ENCODE results near the gene KCNJ10.

Gene KCNJ10

DNA sequence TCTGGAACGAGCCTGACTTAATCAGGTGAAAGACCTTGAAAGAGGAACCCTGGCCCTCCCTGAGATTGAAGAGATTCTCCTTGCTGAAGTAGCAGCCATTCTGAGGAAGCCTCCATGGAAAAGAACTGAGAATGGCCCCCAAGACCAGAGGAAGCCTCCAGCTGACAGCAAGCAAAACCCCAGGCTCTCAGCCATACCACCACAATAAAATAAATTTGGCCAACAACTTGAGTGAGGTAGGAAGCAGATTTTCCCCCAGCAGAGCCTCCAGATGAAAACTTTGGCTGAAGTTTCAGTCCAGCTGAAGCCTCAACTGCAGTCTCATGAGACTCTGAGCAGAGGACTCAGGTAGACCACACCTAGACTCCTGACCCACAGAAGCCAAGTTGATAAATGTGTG lies 82.0 kb downstream of the KCNJ10 start:
- no peak for DNase-seq

DNA sequence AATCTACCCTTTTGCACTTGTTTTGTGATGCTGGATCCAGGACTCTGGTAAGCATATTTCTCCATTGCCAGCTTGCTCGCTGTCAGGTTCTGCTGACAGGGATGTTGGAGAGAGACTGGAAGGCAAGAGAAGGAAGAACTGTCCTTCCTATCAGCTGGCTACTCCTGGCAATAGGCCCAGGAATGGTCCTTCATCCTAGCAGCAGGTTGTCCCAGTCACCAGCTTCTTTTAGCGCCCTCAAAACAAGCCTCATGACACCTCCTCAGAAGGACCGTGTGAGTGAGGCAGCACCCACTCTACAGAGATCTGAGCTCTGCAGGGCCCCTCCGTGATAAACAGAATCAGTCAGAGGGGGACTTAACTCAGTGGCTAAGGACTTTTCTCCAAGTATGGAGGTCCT lies 82.8 kb downstream of the KCNJ10 start:
- no peak for DNase-seq

DNA sequence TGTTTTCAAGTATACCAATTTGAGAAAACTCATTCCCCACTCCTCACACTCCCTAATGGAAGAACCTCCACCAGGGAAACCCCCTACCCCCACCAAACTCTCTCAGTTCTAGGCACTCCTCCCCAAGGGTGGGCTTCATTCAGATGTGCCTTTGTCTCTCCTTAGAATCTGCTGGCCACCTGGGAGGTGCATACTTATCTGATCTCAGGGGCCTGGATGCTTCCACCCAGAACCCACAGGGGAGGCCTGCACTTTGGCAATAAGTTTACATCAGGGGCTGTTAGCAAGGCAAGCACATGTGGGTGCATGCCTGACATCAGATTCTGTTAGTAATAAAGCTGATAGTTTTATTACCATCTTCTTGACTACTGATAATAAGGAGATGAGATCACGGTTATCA lies 83.4 kb downstream of the KCNJ10 start:
- DNase-seq, result no peak

DNA sequence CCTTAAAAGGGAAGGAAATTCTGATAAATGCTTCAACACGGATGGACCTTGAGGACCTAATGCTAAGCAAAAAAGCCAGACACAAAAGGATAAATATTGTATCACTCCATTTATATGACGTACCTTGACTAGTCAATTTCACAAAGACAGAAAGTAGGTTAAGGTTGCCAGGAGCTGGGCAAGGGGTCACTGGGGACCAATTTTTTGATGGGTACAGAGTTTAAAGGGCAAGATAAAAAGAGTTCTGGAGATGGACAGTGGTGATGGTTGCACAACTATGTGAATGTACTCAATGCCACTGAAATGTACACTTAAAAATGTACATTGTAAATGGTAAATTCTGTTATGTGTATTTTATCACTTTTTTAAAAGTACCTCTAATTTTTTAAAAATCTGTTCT lies 83.9 kb downstream of the KCNJ10 start:
- no peak for DNase-seq

DNA sequence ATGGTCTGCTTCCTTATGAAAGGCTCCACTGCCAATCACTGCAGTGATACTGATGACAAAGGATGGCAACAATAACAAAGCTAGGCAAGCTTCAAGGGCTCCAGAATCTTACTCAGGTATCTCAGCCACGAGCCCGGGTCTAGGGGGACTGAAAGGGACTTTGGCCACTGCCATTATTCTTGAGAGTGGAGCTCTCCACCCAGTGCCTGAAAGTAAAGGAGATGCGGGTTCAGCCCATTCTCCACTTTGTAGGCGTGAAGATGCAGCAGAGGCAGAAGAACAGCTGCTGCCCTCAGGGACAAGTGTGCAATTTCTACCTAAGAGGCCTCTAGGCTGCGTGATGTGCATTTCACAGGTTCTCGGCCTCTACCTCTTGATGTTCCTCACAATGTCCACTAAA lies 84.5 kb downstream of the KCNJ10 start:
- DNase-seq, result no peak

DNA sequence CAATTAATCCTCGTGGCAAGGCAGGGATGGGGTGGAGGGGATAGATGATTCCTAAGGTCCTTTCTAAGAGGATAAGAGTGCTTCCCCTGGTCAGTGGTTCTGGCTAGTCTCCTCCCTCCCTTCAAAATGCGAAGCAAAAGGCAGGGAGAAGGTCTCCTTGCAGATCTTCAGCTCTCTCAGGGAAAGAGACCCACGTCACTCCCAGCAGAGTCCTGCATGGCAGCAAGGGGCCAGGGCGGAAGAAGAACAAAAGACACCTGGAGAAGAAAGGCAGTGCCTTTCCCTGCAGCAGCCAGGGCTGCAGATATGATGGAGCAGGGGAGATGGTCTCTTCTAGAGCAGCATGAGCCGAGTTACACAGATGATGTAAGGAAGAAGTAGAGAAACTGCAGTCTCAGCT lies 86.3 kb downstream of the KCNJ10 start:
- no peak for DNase-seq

DNA sequence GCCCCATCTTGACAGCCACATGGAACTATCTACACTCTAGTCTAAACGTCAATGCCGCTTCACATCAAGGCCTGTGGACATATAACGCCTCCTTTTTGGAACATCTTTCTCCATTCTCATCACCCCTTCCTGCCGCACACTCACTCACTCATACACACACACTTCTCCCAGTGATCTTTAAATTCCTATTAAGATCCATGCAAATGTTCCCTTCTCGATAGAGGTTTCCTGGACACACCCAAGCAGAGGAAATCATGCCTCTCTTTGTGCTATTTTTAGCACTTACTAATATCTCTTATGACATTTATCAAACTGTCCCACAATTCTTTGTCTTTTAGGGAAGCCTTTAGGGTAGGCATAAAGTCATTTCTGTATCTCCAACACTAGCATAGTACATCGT lies 87.7 kb downstream of the KCNJ10 start:
- DNase-seq, result no peak

DNA sequence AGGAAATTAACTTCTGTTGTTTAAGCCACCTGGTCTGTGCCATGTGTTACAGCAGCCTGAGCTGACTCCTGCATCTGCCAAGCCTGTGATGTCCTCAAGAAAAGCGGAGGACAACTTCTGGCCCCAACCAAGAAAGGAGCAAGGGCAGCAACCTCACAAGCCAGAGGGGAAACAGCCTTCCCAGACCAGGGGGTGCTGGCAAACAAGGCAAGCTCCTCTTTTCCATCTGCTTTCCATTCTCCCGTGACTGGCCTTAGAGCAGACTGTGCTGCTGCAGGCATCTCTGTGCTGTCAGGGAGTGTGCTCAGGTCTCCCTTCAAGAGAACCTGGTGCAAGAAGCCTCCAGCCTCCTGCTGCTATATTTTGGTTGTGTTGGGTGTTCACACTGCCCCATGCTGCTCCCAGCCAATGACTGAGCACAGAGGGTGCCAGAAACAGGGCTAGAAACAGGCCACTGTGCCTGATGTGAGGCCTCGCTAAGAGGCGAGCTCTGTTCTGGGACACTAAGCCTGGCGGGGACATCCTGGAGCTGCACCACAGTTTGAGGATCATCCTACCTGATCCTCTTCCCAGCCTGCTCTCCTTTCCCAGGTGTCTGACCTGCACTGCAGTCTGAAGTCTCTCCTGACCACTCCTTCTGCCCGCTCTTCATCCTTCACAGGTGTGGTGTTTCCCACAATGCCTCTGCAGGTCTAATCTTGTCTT lies 88.5 kb downstream of the KCNJ10 start:
- DNase-seq, result no peak

DNA sequence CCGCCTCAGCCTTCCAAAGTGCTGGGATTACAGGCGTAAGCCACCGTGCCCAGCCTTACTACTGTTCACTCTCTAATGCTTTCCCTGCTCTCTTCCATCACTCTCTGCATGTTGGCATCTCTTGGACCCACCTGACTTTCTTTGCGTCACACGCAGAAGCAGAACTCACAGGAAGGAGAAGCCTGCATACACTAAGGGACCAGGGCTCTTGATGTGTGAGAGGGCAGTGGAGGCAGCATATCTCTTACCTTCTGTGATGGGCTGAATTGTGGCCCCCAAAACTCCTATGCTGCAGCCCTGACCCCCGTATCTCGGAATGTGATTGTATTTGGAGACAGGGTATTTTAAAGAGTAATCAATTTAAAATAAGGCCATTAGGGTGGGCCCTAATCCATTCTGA lies 89.2 kb downstream of the KCNJ10 start:
- DNase-seq, result no peak

DNA sequence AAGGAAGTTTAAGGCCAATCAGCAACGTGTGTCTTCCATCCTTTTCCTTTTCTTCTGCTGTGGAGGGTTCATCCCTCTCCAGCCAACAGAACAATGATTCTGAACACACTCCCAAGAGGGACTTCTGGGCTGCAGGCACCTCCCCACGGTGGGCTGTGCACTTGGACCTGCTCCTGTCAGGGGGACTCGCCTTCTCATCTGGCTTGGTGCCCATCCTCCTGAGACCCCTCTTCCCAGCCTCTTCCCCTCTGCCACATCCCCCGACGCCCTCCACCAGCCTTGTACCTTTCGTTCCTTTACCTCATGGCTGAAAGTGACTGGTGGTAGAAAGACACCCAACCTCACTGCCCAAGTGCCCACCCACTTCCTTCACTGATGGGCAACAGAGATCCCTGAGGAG lies 89.9 kb downstream of the KCNJ10 start:
- no peak for DNase-seq

DNA sequence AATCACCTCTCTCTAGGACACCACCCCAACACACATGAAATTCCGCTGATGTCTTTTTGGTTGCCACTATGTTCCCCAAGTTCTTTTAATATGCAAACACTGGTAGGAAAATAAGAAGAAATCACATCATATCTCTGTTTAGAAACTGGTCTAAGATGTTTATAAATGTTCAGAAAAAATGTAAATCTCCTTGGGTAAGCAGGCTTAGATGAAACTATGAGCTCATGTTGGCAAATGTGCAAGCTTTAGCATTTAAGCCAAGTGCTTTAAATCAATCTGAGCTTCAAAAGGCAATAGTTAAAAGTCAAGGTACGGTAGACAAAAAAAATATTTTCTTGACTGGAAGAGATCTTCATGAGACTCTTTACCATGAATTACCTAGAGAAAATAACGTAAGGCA lies 90.7 kb downstream of the KCNJ10 start:
- no peak for DNase-seq

DNA sequence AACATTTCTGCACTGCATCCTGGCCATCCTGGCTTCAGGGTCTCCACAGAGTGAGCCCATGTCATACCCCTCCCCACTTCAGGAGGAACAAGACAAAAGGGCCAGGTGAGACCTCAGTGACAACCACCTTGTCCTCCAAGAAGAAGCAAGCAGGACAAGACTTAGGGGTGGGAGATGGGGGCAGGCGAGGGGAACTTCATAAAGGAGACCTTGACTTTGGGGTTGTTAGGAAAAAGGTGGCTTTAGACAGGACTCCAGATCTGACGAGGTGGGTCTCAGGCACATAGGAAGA lies 91.9 kb downstream of the KCNJ10 start:
- no peak for DNase-seq

DNA sequence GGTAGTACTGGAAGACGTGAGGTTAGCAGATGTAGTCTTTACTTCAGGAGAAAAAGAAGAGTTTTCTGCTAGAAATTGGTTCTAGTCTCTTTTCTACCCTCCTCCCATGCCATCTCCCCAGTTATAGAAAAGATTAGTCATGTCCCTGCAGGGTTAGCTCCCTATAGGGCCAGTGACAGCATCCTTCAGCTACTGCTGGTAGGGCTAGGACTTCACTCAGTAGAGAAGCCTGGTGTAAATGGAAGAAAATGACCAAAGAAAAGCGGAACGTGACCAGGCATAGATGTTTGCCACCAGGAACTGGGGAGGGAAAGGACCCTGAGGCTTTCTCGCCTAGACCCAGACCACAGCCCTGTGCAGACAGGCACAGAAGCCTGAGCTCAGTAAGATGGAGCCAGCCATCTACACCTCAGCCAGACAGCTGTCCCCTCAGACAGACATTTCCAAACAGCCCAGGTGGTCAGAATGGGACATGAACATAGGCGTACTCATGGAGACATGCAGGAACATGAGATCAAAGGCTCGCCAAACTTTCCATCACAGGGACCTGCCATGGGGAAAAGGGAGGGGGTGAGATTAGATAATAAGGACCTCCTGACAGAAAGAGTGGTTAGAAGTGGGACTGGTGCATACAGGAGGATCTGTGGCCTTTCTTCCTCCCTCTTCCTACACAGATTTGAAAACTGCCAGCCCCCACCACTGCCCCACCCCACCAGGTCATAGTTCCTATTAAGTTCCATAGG lies 92.4 kb downstream of the KCNJ10 start:
- DNase-seq, result no peak

DNA sequence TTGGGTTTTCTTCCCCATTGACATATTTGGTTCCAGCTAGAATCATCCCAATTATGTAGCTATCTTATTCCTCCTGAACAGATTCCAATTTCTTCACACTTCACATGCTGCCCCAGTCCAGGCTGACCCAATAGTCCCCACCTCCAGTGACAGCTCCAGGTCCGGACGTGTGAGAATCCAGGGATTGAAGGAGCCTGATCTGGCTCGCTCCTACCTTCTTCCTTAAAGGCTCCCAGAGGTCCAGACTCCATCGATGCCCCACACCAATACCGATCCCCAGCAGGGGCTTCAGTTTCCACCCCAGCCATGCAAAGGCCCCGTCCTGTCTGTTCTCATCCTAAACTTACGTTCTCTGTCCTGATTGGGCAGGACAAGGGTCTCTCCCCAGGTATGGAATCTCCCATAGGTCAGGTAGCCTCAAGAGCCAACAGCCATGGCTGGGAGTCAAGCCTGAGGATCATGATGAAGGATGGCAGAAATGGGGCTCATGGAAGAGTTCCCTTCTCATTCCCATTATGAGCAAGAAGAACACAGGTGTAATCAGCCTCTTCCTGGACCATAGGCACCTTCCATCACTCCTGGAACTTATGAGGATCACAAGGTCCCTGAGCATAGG lies 95.5 kb downstream of the KCNJ10 start:
- DNase-seq, result no peak

DNA sequence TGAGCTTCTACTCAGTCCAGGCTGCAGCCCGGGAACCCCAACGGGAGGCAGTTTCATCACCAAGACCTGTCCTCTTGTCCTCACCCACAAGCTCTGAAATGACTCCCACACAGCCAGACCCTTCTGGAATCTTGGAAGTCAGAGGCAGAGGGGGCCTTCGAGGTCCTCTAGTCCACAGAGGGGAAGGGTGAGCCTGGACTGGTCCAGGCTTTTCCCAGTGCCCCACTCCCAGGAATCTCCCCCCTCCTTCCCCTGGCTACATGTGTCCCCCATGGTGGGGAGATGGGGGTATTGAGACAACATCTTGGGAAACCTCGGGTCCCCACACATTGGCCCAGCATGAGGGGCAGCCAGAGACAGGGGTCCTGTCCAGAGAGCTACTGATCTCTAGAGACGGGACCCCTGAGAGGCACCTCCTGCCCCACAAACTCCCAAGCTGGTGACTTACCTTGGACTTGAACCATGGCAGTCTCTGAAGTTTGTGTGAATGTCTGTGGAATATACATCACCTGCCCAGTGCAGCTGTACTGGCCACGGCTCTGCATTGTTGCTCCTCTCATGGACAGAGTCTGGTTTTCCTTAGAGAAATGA lies 96.5 kb downstream of the KCNJ10 start:
- no peak for DNase-seq

DNA sequence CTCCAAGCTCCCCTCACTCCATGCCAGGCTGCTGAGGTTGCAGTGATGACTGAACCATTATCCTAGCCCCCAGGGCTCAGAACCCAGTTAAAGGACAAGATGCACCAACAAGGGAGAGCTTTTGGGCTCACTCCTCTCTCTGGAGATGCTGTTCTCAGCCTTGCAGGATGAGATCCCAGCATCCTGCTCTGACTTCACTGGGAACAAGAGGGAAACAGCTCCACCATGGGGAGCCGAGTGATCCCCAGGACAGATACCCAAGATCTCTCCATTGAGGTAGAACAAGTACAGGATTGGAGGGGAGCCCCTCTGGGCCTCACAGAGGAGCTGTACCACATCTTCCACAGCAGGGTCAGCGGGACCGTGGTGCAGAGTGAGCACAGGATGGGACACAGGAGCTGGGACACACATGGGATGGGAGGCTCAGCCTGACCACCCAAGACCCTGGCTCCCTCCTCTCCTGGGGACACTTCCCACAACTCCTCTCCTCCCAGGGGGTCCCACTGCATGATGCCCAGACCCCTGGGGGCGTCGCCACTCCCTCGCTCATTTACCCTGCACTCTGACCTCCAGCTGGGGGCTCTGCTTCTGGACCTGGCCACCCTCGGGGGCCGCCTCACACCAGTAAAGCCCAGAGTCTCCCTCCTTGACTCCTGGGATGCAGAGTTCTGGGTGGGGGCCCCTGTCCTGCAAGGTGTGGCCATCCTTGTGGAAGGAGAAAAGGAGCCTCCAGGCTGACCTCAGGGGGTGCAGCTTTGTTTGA lies 97.3 kb downstream of the KCNJ10 start:
- DNase-seq, result no peak

DNA sequence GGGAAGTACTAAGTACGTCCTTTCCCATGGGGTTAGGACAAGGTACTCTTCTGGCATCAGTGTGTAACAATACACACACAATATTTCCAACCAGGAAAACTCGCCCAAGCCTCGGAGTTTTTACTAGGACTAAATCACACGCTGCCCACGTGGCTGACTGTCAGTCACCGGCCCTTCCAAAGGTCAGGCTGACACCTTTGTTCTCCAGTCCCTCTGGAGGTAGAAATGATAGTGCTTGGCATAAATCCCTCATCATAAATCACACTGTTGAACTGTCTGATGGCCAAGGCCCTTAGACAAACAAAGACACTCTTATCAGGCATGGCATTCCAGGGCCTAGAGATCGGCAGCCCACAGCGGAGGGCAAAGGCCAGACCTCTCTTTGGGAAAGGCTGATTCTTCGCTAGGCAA lies 99.0 kb downstream of the KCNJ10 start:
- no peak for DNase-seq

DNA sequence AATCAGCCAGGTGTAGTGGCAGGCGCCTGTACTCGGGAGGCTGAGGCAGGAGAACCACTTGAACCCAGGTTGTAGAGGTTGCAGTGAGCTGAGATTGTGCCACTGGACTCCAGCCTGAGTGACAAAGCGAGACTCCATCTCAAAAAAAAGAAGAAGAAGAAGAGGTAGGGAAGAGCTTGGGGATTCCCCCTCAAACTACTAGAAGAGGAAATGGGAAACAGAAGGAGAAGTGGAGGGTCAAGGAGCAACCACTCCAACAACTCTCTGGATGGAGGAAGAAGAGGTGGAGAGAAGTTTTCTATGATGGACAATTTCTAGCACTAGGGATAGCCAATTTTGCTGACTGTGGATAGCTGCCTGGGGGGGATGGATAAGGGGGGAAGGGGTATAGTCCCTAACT lies 101.1 kb downstream of the KCNJ10 start:
- DNase-seq, result no peak

DNA sequence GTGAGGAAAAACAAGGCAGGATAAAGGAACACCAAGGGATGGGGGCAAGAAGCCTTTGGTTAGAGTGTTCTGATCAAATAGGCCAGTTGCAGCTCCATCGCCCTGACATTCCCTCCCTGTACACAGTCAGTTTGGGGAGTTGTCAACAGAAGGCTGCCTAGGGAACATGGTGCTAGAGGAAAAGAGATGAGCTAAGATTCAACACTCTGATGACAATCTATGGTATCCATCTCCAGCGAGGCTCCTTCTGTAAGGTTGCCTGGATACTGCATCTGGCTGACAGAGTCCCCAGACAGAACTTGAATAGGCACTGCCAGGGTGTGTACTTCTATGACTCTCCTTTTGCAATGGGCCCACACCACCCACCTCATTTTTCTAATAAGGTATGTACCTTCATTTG lies 104.7 kb downstream of the KCNJ10 start:
- no peak for DNase-seq

DNA sequence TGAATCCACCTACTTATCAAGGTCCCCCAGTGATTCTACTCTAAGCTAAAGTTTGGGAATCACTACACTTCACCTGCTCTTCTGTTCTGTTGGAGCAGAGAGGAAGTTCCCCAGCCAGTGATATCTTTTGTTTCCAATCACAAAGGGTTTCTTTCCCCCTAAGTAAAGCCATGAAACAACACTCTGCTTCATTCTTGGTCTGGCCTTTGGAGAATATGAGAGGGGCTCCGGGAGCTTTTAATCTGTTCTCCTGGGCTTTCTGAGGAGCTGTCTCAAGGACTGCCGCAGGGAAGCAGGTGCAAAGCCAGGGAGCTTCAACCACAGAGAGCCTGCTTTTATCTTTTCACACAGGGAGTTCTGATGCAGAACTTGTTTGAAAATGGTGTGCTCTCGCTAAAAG lies 105.8 kb downstream of the KCNJ10 start:
- no peak for DNase-seq

DNA sequence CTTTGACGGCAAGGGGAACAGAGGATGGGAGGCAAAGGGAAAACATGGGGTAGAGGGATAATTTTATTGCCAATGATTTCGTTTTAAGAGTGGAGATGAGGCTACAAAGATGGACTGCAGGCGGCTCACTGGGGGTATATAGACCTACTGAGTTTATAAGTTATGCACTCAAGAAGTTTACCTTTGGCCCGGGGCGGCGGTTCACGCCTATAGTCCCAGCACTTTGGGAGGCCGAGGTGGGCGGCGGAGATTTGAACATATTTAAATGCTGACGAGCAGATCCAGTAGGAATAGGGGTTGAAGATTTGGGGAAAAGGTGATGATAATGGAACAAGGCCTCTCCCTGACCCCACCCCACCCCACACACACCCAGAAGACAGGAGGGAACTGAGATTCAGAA lies 107.8 kb downstream of the KCNJ10 start:
- no peak for DNase-seq

DNA sequence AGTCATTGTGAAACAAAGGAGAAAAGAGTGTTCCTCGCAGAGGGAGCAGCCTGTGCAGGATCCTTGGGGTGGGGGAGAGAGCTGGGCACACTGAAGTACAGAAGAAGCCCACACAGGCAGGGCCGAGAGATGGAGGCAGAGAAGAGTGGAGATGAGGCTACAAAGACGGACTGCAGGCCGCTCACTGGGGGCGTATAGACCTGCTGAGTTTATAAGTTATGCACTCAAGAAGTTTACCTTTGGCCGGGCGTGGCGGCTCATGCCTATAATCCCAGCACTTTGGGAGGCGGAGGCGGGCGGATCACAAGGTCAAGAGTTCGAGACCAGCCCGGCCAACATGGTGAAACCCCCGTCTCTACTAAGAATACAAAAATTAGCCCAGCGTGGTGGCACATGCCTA lies 108.3 kb downstream of the KCNJ10 start:
- DNase-seq, result no peak

DNA sequence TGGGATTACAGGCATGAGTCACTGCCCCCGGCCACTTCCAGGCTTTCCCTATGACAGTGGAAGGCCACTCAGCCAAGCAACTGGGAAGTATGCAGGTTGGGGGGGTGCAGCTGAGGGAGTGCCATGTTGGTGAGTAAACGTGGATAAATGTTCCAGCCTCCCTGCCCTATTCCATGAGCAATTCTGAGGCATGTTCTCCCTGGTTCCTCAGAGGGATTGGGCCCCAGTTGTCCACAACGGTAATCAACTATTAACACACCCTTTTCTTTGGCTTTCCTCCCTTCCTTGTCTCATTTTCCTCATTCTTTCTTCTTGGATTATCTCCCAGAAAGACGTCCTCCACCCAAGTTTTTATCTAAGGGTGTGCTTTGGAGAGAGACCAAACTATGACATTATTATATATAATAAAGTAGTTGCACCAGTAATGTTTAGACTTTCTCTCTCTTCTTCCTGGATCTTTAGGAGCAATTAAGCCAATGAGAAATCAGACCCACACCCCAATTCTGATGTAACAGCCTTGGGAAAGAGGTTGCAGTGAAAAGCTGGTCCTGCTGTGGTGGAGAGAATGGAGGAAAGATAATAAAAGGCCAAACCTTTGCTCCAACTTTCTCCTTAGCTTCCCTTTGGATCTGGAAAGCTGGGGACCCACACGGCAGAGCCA lies 109.1 kb downstream of the KCNJ10 start:
- no peak for DNase-seq

Data from inflammatory macrophage (primary cell).